H1 (cell line): ENCODE results near the gene ZIC1. TPM values are rescaled to one million over a fixed set of nuclear protein-coding genes. Genes with fewer than 3 reads are reported as not detected.

Experiments used
- RNF2 ChIP-seq: fragments of 200-900, 300-1000 bp; sonication (generic); IDR thresholded peaks from 2 replicates; pipeline ENCODE4 v1.7.1; 2016; ENCODE audit warnings: borderline replicate concordance, low read depth, mild to moderate bottlenecking, antibody characterized with exemption, low read length; ENCODE audit not compliant: poor library complexity, severe bottlenecking; ENCODE audit errors: missing control alignments
- polyA plus RNA-seq, 7 experiments: library from polyadenylated mRNA; depleted of rRNA in 3 of 7; stranded (reverse) in 5 of 7; unstranded in 2 of 7; fragments of >200 nt in 5 of 7; fragments of 200-250 nt in 2 of 7; gene quantifications; 1 replicate in 5 of 7; 2 replicates in 1 of 7; 4 replicates in 1 of 7; pipeline versions ENCODE4 v1.2.1 to v1.2.3, GENCODE V29; 2011 to 2013; ENCODE audit warnings: missing spikeins in 2 of 7, mixed read lengths in 2 of 7
- total RNA-seq: library from RNA; stranded (reverse); fragmentation: NEBNext Ultra II Directional; extraction: Animal tissue kit (Norgen Biotek cat#: 25700); gene quantifications from 2 replicates; pipeline ENCODE4 v1.2.1, GENCODE V29; 2021

The ZIC1 gene
- total and polyA plus RNA-seq, 2 of the 8 experiments (the other 6 are each of a cell fraction or from before 2014, with no cell fraction given): 0.80 to 2.2 TPM

- TF ChIP-seq RNF2: peak; percentile 94
Observed at GRCh38 chr3:147368561-147369221, 40.5 kb upstream of the ZIC1 start (continued).
